ENCODE data around the gene MDK. TPM values are rescaled to one million over a fixed set of nuclear protein-coding genes. Genes with fewer than 3 reads are reported as not detected.

The MDK gene
- total and polyA plus RNA-seq, 2 donors from 2014 or later: 26.3 to 38.3 TPM

DNA sequence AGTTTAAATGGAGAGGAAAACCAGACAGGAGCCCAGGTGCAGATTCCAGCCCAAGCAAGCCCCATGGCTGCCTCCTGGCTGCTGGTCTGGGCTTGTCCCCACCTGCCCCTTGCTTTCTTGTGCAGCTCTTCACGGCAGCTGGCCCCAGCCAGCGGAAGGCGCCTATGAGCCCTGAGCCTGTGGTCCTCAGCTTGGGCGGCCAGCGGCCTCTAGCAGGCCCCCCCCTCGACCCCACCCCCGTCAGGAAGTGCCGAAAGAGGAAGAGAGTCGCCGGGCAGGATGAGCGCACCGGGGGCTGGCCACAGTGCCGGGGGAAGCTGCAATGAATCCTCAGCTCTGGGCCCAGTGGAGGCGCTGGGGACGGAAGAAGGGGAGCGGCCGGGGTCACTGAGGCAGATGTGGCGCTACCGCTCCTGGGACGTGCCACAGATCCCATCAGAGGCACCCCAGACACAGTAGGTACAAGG, 36.3 kb upstream of the MDK start:
- no peaks in the 10 kb centered on the region for H3K9me3 ChIP-seq (ENCODE audit: control insufficient read depth in 2 of 3, insufficient read depth in 1 of 3, low read length in 3 of 3)
- H3K27me3 ChIP-seq (ENCODE audit: control insufficient read depth, insufficient read depth, low read length): no peaks in the 10 kb centered on the region
- H3K9ac ChIP-seq (ENCODE audit: low read length in 3 of 3): peak overlapping the region in 2 of 3 donors; percentile 39 to 58
- intact Hi-C loops (cut with DNase I): no loop called here
- FAIRE-seq (no peak), DNase-seq (peak in 3 of 5 donors; percentile 58 to 89 (median 60))
- H3K4me1 ChIP-seq (ENCODE audit: control insufficient read depth in 2 of 3, insufficient read depth in 2 of 3, low read depth in 1 of 3, low read length in 3 of 3): peaks cover 0 to 26% (median 0%) of the 10 kb centered on the region in 3 donors
- no peak for TF ChIP-seq CTCF (IDR thresholded peaks at IDR 0.05; ENCODE audit: borderline replicate concordance, extremely low read depth, insufficient read depth)
- H3K27ac ChIP-seq (ENCODE audit: low read depth in 2 of 2, low read length in 2 of 2): peak overlapping the region in 1 of 2 donors; percentile 81
- no peaks in the 10 kb centered on the region for H3K36me3 ChIP-seq (ENCODE audit: control insufficient read depth in 2 of 3, insufficient read depth in 3 of 3, low read length in 3 of 3)
- H3K4me3 ChIP-seq (ENCODE audit: low read length in 3 of 3): peak overlapping the region; percentile 13 to 60 (median 60)

GRCh38 chr11:46345881-46346484, 35.5 kb upstream of the MDK start:
- TF ChIP-seq CTCF (IDR thresholded peaks at IDR 0.05; ENCODE audit: borderline replicate concordance, extremely low read depth, insufficient read depth): no peak
- no peaks in the 10 kb centered on the region for H3K9me3 ChIP-seq (ENCODE audit: control insufficient read depth in 2 of 3, insufficient read depth in 1 of 3, low read length in 3 of 3)
- intact Hi-C loops (cut with DNase I): no loop called here
- H3K4me3 ChIP-seq (ENCODE audit: low read length in 3 of 3): peak overlapping the region in 2 of 3 donors; percentile 60 to 65
- FAIRE-seq: no peak
- no peaks in the 10 kb centered on the region for H3K36me3 ChIP-seq (ENCODE audit: control insufficient read depth in 2 of 3, insufficient read depth in 3 of 3, low read length in 3 of 3)
- peaks cover 0 to 30% (median 1%) of the 10 kb centered on the region in 3 donors for H3K4me1 ChIP-seq (ENCODE audit: control insufficient read depth in 2 of 3, insufficient read depth in 2 of 3, low read depth in 1 of 3, low read length in 3 of 3)
- peak in 2 of 5 donors; percentile 55 to 73 for DNase-seq
- peak overlapping the region in 2 of 3 donors; percentile 39 to 58 for H3K9ac ChIP-seq (ENCODE audit: low read length in 3 of 3)
- peak overlapping the region in 1 of 2 donors; percentile 81 for H3K27ac ChIP-seq (ENCODE audit: low read depth in 2 of 2, low read length in 2 of 2)
- no peaks in the 10 kb centered on the region for H3K27me3 ChIP-seq (ENCODE audit: control insufficient read depth, insufficient read depth, low read length)

- Histone ChIP-seq H3K4me3 (ENCODE audit: low read length in 3 of 3) (peak within 1 kb of the TSS; percentile 45 to 91 (median 71)), H3K4me1 (ENCODE audit: control insufficient read depth in 2 of 3, insufficient read depth in 2 of 3, low read depth in 1 of 3, low read length in 3 of 3) (peaks cover 0 to 35% (median 12%) of the 10 kb centered on the region in 3 donors), H3K9ac (ENCODE audit: low read length in 3 of 3) (peak within 1 kb of the TSS; percentile 23 to 86 (median 52)), H3K27me3 (ENCODE audit: control insufficient read depth, insufficient read depth, low read length) (no peaks in the 10 kb centered on the region), H3K9me3 (ENCODE audit: control insufficient read depth in 2 of 3, insufficient read depth in 1 of 3, low read length in 3 of 3) (no peaks in the 10 kb centered on the region), H3K36me3 (ENCODE audit: control insufficient read depth in 2 of 3, insufficient read depth in 3 of 3, low read length in 3 of 3) (no peaks in the 10 kb centered on the region), H3K27ac (ENCODE audit: low read depth in 2 of 2, low read length in 2 of 2) (peak within 1 kb of the TSS; percentile 45 to 63)
- DNase-seq (peak; percentile 86 to 95 (median 91)), FAIRE-seq (no peak)
- TF ChIP-seq CTCF (IDR thresholded peaks at IDR 0.05; ENCODE audit: borderline replicate concordance, extremely low read depth, insufficient read depth): peak; percentile 94
- intact Hi-C loops (cut with DNase I): no loop called here
Observed at GRCh38 chr11:46346886-46347636, 34.4 kb upstream of the MDK start, which contains the start of gene DGKZ. Gene DGKZ, plus strand, starts transcription at chr11:46347463. Its CDS starts 197 bp downstream, at chr11:46347660.

All from kidney (tissue), 14 donors.